Nephron progenitor cell (in vitro differentiated cells): ENCODE measurements around the gene NYNRIN.

ENCODE experiments used
- DNase-seq: peaks from one replicate; pipeline ENCODE4 v3.0.0; 2021
- H3K27ac Mint-ChIP-seq: 2 replicates; pipeline ENCODE4 v1.8.0; 2021; ENCODE audit warnings: mild to moderate bottlenecking, moderate library complexity, mixed read lengths
- H3K27me3 Mint-ChIP-seq: 2 replicates; pipeline ENCODE4 v1.8.0; 2021; ENCODE audit warnings: mild to moderate bottlenecking, low read depth, mixed read lengths; ENCODE audit not compliant: poor library complexity
- H3K36me3 Mint-ChIP-seq: 2 replicates; pipeline ENCODE4 v1.8.0; 2021; ENCODE audit warnings: low read depth, mixed read lengths
- H3K4me1 Mint-ChIP-seq: 2 replicates; pipeline ENCODE4 v1.8.0; 2021; ENCODE audit warnings: mixed read lengths
- H3K4me3 Mint-ChIP-seq: 2 replicates; pipeline ENCODE4 v1.8.0; 2021; ENCODE audit warnings: mild to moderate bottlenecking, moderate library complexity, mixed read lengths
- H3K9me3 Mint-ChIP-seq: 2 replicates; pipeline ENCODE4 v1.8.0; 2021; ENCODE audit warnings: mild to moderate bottlenecking, moderate library complexity, mixed read lengths
- CTCF ChIP-seq: fragments of 200-600 bp; sonication (generic); IDR thresholded peaks from 2 replicates; pipeline ENCODE4 v1.5.0; 2021; ENCODE audit warnings: antibody characterized with exemption

The NYNRIN gene

GRCh38 chr14:24408764-24409163 lies 10.0 kb downstream of the NYNRIN start:
- peaks cover 60% of the 10 kb centered on the region for H3K36me3 Mint-ChIP-seq
- no peak for DNase-seq
- no peak overlapping the region for H3K27ac Mint-ChIP-seq
- no peaks in the 10 kb centered on the region for H3K9me3 Mint-ChIP-seq
- TF ChIP-seq CTCF = no peak
- H3K4me3 Mint-ChIP-seq = no peak overlapping the region
- H3K27me3 Mint-ChIP-seq = peaks cover 6% of the 10 kb centered on the region
- peaks cover 18% of the 10 kb centered on the region for H3K4me1 Mint-ChIP-seq

- TF ChIP-seq CTCF = no peak
- H3K36me3 Mint-ChIP-seq = peaks cover 60% of the 10 kb centered on the region
- DNase-seq = no peak
- H3K4me1 Mint-ChIP-seq = peaks cover 14% of the 10 kb centered on the region
- no peaks in the 10 kb centered on the region for H3K9me3 Mint-ChIP-seq
- H3K27ac Mint-ChIP-seq = no peak overlapping the region
- H3K4me3 Mint-ChIP-seq = no peak overlapping the region
- peaks cover 6% of the 10 kb centered on the region for H3K27me3 Mint-ChIP-seq
Observed at GRCh38 chr14:24409192-24409591, 10.4 kb downstream of the NYNRIN start.

- peaks cover 6% of the 10 kb centered on the region for H3K4me1 Mint-ChIP-seq
- H3K36me3 Mint-ChIP-seq = peaks cover 60% of the 10 kb centered on the region
- H3K9me3 Mint-ChIP-seq = no peaks in the 10 kb centered on the region
- TF ChIP-seq CTCF = no peak
- DNase-seq = no peak
- no peak overlapping the region for H3K27ac Mint-ChIP-seq
- H3K4me3 Mint-ChIP-seq = no peak overlapping the region
- peaks cover 5% of the 10 kb centered on the region for H3K27me3 Mint-ChIP-seq
Observed at GRCh38 chr14:24409956-24410355, 11.2 kb downstream of the NYNRIN start.

GRCh38 chr14:24411443-24412389 lies 12.9 kb downstream of the NYNRIN start:
- H3K36me3 Mint-ChIP-seq = peaks cover 64% of the 10 kb centered on the region
- no peaks in the 10 kb centered on the region for H3K9me3 Mint-ChIP-seq
- no peaks in the 10 kb centered on the region for H3K27me3 Mint-ChIP-seq
- H3K4me3 Mint-ChIP-seq = no peak overlapping the region
- H3K4me1 Mint-ChIP-seq = no peaks in the 10 kb centered on the region
- no peak for DNase-seq
- TF ChIP-seq CTCF = peak; percentile 58
- no peak overlapping the region for H3K27ac Mint-ChIP-seq

GRCh38 chr14:24414077-24414476 lies 15.3 kb downstream of the NYNRIN start:
- Mint-ChIP-seq H3K27me3 (peaks cover 1% of the 10 kb centered on the region), H3K27ac (no peak overlapping the region), H3K4me3 (no peak overlapping the region), H3K4me1 (peaks cover 5% of the 10 kb centered on the region), H3K36me3 (peaks cover 56% of the 10 kb centered on the region), H3K9me3 (no peaks in the 10 kb centered on the region)
- no peak for DNase-seq
- no peak for TF ChIP-seq CTCF
